Measurements from ENCODE around the gene NNAT. TPM values are rescaled to one million over a fixed set of nuclear protein-coding genes. Genes with fewer than 3 reads are reported as not detected.

The NNAT gene
- total RNA-seq, 1 experiment from 2014 or later = not detected

DNA sequence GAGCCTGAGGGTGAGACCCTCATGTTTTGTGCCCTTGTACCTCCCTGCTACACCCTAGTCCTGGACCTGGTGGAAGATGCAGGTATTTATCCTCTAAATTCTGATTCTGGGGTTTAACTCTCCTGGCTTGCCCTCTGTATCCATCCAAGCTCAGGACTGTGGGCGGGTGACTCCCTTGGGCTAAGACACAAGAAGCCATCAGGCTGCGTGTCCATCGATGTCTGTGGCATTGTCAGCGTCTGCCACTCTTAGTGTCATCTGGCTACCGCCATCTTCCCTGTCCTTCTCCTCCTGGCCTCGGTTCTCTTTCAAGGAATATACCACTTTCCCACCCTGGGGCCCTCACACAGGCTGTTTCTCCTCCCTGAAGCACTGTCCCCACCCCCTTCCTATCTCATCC, 35.5 kb downstream of the NNAT start:
- Mint-ChIP-seq H3K4me1 (ENCODE audit: insufficient read depth, unreplicated experiment) (no peaks in the 10 kb centered on the region), H3K27me3 (ENCODE audit: insufficient read depth, unreplicated experiment) (peaks cover 37% of the 10 kb centered on the region), H3K27ac (ENCODE audit: low read depth, unreplicated experiment) (no peak overlapping the region), H3K36me3 (ENCODE audit: insufficient read depth, unreplicated experiment) (no peaks in the 10 kb centered on the region), H3K4me3 (ENCODE audit: unreplicated experiment) (no peak overlapping the region), H3K9me3 (ENCODE audit: unreplicated experiment) (no peaks in the 10 kb centered on the region)
- TF ChIP-seq, protein P1, sequence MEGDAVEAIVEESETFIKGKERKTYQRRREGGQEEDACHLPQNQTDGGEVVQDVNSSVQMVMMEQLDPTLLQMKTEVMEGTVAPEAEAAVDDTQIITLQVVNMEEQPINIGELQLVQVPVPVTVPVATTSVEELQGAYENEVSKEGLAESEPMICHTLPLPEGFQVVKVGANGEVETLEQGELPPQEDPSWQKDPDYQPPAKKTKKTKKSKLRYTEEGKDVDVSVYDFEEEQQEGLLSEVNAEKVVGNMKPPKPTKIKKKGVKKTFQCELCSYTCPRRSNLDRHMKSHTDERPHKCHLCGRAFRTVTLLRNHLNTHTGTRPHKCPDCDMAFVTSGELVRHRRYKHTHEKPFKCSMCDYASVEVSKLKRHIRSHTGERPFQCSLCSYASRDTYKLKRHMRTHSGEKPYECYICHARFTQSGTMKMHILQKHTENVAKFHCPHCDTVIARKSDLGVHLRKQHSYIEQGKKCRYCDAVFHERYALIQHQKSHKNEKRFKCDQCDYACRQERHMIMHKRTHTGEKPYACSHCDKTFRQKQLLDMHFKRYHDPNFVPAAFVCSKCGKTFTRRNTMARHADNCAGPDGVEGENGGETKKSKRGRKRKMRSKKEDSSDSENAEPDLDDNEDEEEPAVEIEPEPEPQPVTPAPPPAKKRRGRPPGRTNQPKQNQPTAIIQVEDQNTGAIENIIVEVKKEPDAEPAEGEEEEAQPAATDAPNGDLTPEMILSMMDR (IDR thresholded peaks at IDR 0.05; ENCODE audit: unreplicated experiment) = no peak
- ChIA-PET CTCF (interaction anchor here (1.2 to 3.5 kb wide), 3 partner anchors 8 to 665 kb away, joined by 3 to 32 read pairs (median 4); no protein-coding TSS in a partner anchor), POLR2A (interaction anchor here (0.6 kb wide), 1 partner anchor 461 kb away, joined by 4 read pairs; no protein-coding TSS in a partner anchor)
- intact Hi-C loops (cut with micrococcal nuclease) = no loop called here
- no TSS peak for BruUV-seq (replicated peaks)
- no peak for DNase-seq (ENCODE audit: unreplicated experiment)

DNA sequence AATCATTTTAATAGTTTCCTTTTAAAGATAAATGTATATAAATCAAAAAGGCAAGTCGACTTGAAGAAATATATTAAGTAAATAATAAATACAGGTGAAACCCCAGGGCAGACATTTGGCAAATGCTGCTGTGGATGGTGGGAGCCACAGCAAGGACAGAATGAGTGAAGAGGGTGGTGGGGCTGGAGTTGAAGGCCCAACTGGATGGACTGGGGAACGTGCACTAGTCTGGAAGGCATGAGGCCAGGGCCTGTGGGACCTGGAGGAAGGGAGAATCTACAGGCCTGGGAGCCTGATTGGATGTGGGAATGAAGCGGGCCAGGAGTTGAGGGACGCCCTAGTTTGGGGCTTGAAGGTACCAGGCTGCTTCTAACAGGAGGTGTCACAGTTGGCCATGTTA, 37.3 kb downstream of the NNAT start:
- Mint-ChIP-seq H3K4me1 (ENCODE audit: insufficient read depth, unreplicated experiment) (no peaks in the 10 kb centered on the region), H3K27ac (ENCODE audit: low read depth, unreplicated experiment) (no peak overlapping the region), H3K4me3 (ENCODE audit: unreplicated experiment) (no peak overlapping the region), H3K9me3 (ENCODE audit: unreplicated experiment) (no peaks in the 10 kb centered on the region), H3K27me3 (ENCODE audit: insufficient read depth, unreplicated experiment) (peaks cover 31% of the 10 kb centered on the region), H3K36me3 (ENCODE audit: insufficient read depth, unreplicated experiment) (no peaks in the 10 kb centered on the region)
- POLR2A ChIA-PET = interaction anchor here (0.7 kb wide), 1 partner anchor 854 kb away, joined by 4 read pairs; no protein-coding TSS in a partner anchor
- intact Hi-C loops (cut with micrococcal nuclease) = no loop called here
- no peak for DNase-seq (ENCODE audit: unreplicated experiment)
- BruUV-seq (replicated peaks) = no TSS peak
- CTCF ChIA-PET = interaction anchor here (0.6 to 1.0 kb wide), 2 partner anchors 417 to 739 kb away, joined by 3 read pairs; no protein-coding TSS in a partner anchor
- TF ChIP-seq, protein P1 (IDR thresholded peaks at IDR 0.05; ENCODE audit: unreplicated experiment) = no peak

DNA sequence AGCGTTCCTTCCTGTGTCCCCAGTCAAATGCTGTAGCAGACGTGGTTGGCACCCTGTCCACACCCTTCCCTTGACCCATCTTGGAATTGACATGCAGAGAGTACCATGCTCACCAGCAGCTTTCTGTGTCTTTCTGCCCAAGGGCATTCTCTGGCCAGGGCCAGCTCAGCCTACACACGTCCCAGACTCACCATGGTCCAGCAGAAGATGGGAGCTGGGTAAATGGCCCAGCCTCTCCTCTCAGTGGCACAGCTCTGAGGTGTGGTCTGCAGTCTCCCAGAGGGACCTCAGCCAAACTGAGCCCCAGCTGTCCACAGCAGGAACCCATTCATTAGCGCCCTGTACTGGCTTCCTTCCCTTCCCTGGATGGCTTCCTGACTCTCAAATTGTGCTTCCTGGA, 37.7 kb downstream of the NNAT start:
- H3K27ac Mint-ChIP-seq (ENCODE audit: low read depth, unreplicated experiment) = no peak overlapping the region
- intact Hi-C loops (cut with micrococcal nuclease) = no loop called here
- H3K4me3 Mint-ChIP-seq (ENCODE audit: unreplicated experiment) = no peak overlapping the region
- BruUV-seq (replicated peaks) = no TSS peak
- H3K9me3 Mint-ChIP-seq (ENCODE audit: unreplicated experiment) = no peaks in the 10 kb centered on the region
- H3K27me3 Mint-ChIP-seq (ENCODE audit: insufficient read depth, unreplicated experiment) = peaks cover 31% of the 10 kb centered on the region
- H3K4me1 Mint-ChIP-seq (ENCODE audit: insufficient read depth, unreplicated experiment) = no peaks in the 10 kb centered on the region
- DNase-seq (ENCODE audit: unreplicated experiment) = no peak
- CTCF ChIA-PET = interaction anchor here (0.8 kb wide), 2 partner anchors 16 to 475 kb away, joined by 3 to 4 read pairs; no protein-coding TSS in a partner anchor
- H3K36me3 Mint-ChIP-seq (ENCODE audit: insufficient read depth, unreplicated experiment) = no peaks in the 10 kb centered on the region
- POLR2A ChIA-PET = interaction anchor here (0.7 kb wide), 1 partner anchor 478 kb away, joined by 3 read pairs; no protein-coding TSS in a partner anchor
- TF ChIP-seq, protein P1 (IDR thresholded peaks at IDR 0.05; ENCODE audit: unreplicated experiment) = no peak

DNA sequence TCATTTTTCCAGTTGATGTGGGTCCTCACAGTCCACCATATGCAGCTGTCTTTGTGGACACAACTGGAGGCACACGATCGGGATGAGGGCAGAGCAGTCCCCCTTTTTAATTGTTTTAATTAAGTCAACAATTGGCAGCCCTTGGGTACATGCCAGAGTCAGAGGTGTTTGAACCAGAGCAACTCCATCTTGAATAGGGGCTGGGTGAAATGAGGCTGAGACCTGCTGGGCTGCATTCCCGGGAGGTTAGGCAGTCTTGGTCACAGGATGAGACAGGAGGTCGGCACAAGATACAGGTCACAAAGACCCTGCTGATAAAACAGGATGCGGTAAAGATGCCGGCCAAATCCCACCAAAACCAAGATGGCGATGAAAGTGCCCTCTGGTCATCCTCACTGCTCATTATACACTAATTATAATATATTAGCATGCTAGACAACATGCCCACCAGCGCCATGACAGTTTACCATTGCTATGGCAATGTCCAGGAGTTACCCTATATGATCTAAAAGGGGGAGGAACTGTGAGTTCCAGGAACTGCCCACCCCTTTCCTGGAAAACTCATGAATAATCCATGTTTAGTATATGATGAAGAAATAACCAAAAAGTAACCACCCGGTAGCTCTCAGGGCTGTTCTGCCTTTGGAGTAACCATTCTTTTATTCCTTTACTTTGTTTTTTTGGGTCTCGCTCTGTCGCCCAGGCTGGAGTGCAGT, 38.4 kb downstream of the NNAT start:
- Mint-ChIP-seq H3K36me3 (ENCODE audit: insufficient read depth, unreplicated experiment) (no peaks in the 10 kb centered on the region), H3K27ac (ENCODE audit: low read depth, unreplicated experiment) (no peak overlapping the region), H3K4me1 (ENCODE audit: insufficient read depth, unreplicated experiment) (no peaks in the 10 kb centered on the region), H3K4me3 (ENCODE audit: unreplicated experiment) (no peak overlapping the region), H3K27me3 (ENCODE audit: insufficient read depth, unreplicated experiment) (peaks cover 31% of the 10 kb centered on the region), H3K9me3 (ENCODE audit: unreplicated experiment) (no peaks in the 10 kb centered on the region)
- no TSS peak for BruUV-seq (replicated peaks)
- POLR2A ChIA-PET = interaction anchor here (0.7 kb wide), 1 partner anchor 478 kb away, joined by 3 read pairs; no protein-coding TSS in a partner anchor
- no peak for DNase-seq (ENCODE audit: unreplicated experiment)
- TF ChIP-seq, protein P1 (IDR thresholded peaks at IDR 0.05; ENCODE audit: unreplicated experiment) = no peak
- CTCF ChIA-PET = interaction anchor here (0.8 kb wide), 2 partner anchors 17 to 475 kb away, joined by 3 to 4 read pairs; no protein-coding TSS in a partner anchor
- intact Hi-C loops (cut with micrococcal nuclease) = loop anchor here (5.0 to 10.0 kb wide), 2 partner anchors 335 to 848 kb away; no protein-coding TSS in a partner anchor

Measured in MCF 10A (cell line).